ENCODE data around the gene GPS2.

The GPS2 gene

GRCh38 chr17:7328840-7329373 lies 13.7 kb upstream of the GPS2 start, which contains the start of gene NEURL4:
Gene NEURL4 (minus strand): TSS chr17:7329335. CDS start chr17:7329312, 23 bp downstream.
- CTCF ChIA-PET, result interaction anchor here (1.0 to 1.3 kb wide), 4 partner anchors 8 to 151 kb away, joined by 3 to 5 read pairs (median 3); no protein-coding TSS in a partner anchor
- no peak for TF ChIP-seq HDGF (IDR thresholded peaks at IDR 0.05; ENCODE audit: borderline replicate concordance)
- no peak for TF ChIP-seq ZNF384 (IDR thresholded peaks at IDR 0.05)
- no peak for TF ChIP-seq CTBP1 (IDR thresholded peaks at IDR 0.05; ENCODE audit: borderline replicate concordance)
- TF ChIP-seq ELF4 (IDR thresholded peaks at IDR 0.05), result no peak
- TF ChIP-seq, protein P1, sequence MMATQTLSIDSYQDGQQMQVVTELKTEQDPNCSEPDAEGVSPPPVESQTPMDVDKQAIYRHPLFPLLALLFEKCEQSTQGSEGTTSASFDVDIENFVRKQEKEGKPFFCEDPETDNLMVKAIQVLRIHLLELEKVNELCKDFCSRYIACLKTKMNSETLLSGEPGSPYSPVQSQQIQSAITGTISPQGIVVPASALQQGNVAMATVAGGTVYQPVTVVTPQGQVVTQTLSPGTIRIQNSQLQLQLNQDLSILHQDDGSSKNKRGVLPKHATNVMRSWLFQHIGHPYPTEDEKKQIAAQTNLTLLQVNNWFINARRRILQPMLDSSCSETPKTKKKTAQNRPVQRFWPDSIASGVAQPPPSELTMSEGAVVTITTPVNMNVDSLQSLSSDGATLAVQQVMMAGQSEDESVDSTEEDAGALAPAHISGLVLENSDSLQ (IDR thresholded peaks at IDR 0.05), result no peak
- no peak for TF ChIP-seq ARNT (IDR thresholded peaks at IDR 0.05)
- no peak for TF ChIP-seq NFRKB (IDR thresholded peaks at IDR 0.05)
- TF ChIP-seq LEF1 (IDR thresholded peaks at IDR 0.05; ENCODE audit: borderline replicate concordance), result no peak
- TF ChIP-seq FOXK2 (IDR thresholded peaks at IDR 0.05), result no peak
- no peak for TF ChIP-seq SUZ12 (IDR thresholded peaks at IDR 0.05)
- no peak for TF ChIP-seq TARDBP (IDR thresholded peaks at IDR 0.05)
- TF ChIP-seq BHLHE40 (IDR thresholded peaks at IDR 0.05; ENCODE audit: borderline replicate concordance), result no peak
- TF ChIP-seq L3MBTL2 (conservative IDR thresholded peaks at IDR 0.05), result no peak
- no peak for TF ChIP-seq FOXA1 (IDR thresholded peaks at IDR 0.05)
- no peak for TF ChIP-seq FOXM1 (IDR thresholded peaks at IDR 0.05; ENCODE audit: borderline replicate concordance)
- no peak for TF ChIP-seq SP1 (IDR thresholded peaks at IDR 0.05)
- POLR2A ChIA-PET, result interaction anchor here (0.6 to 5.1 kb wide), 30 partner anchors 8 to 360 kb away, joined by 3 to 56 read pairs (median 6); partner anchors contain the start of genes ACADVL, DLG4, DVL2 and GABARAP
- no peak for DNase-seq (ENCODE audit: extremely low spot score)

DNA sequence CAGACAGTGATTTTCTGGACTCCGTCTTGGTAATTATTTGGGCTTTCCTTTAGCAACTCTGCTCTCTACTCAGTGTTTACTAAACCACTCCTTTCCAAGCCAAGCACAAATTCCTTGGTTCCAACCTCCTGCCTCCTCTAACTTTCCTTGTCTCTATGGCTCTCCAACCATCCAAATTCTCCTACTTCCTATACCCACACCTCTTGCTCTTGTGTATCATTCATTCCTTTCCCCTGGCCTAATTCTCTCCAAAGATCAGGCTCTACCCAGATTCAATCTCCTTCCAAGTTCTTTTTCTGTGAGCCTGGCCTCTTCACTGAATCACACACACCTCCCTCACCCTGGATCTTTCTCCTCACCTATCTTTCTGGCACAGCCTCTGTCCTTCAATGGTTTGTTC lies 12.8 kb upstream of the GPS2 start:
- no peak for DNase-seq (ENCODE audit: extremely low spot score)
- TF ChIP-seq CTBP1 (IDR thresholded peaks at IDR 0.05; ENCODE audit: borderline replicate concordance), result no peak
- no peak for TF ChIP-seq ZNF384 (IDR thresholded peaks at IDR 0.05)
- no peak for TF ChIP-seq FOXA1 (IDR thresholded peaks at IDR 0.05)
- no peak for TF ChIP-seq HDGF (IDR thresholded peaks at IDR 0.05; ENCODE audit: borderline replicate concordance)
- TF ChIP-seq FOXK2 (IDR thresholded peaks at IDR 0.05), result no peak
- TF ChIP-seq BHLHE40 (IDR thresholded peaks at IDR 0.05; ENCODE audit: borderline replicate concordance), result no peak
- no peak for TF ChIP-seq LEF1 (IDR thresholded peaks at IDR 0.05; ENCODE audit: borderline replicate concordance)
- no peak for TF ChIP-seq NFRKB (IDR thresholded peaks at IDR 0.05)
- TF ChIP-seq ELF4 (IDR thresholded peaks at IDR 0.05), result no peak
- ChIA-PET POLR2A (interaction anchor here (2.8 to 5.1 kb wide), 2 partner anchors 12 to 17 kb away, joined by 17 to 56 read pairs; partner anchors contain the start of gene GPS2), CTCF (no interaction called here)

DNA sequence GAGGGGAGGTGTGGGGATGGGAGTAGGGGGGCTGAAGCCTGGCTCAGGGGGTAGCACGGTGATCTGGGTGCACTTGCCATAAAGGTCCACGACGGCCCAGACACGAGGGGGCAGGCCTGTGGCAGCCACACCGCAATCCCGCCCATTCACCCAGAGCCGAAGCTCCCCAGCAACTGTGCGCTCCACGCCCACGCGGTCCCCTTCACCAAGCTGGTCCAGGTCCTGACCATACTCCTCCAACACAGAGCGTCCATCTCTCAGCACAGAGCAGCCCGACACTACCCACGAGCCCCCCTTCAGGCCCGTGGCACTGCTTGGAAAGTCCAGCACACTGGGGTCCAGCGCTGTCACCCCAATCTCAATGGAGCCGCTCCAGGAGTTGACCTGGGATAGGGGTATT lies 12.3 kb upstream of the GPS2 start:
- POLR2A ChIA-PET, result interaction anchor here (5.1 kb wide), 1 partner anchor 12 kb away, joined by 56 read pairs; the partner anchor contains the start of gene GPS2
- TF ChIP-seq FOXA1 (IDR thresholded peaks at IDR 0.05) (no peak), ELF4 (IDR thresholded peaks at IDR 0.05) (no peak), FOXM1 (IDR thresholded peaks at IDR 0.05; ENCODE audit: borderline replicate concordance) (no peak), CTBP1 (IDR thresholded peaks at IDR 0.05; ENCODE audit: borderline replicate concordance) (no peak), SUZ12 (IDR thresholded peaks at IDR 0.05) (no peak), HDGF (IDR thresholded peaks at IDR 0.05; ENCODE audit: borderline replicate concordance) (no peak), LEF1 (IDR thresholded peaks at IDR 0.05; ENCODE audit: borderline replicate concordance) (no peak), ARNT (IDR thresholded peaks at IDR 0.05) (no peak), L3MBTL2 (conservative IDR thresholded peaks at IDR 0.05) (no peak), ZNF384 (IDR thresholded peaks at IDR 0.05) (no peak), BHLHE40 (IDR thresholded peaks at IDR 0.05; ENCODE audit: borderline replicate concordance) (no peak), NFRKB (IDR thresholded peaks at IDR 0.05) (no peak), TARDBP (IDR thresholded peaks at IDR 0.05) (no peak), SP1 (IDR thresholded peaks at IDR 0.05) (no peak), FOXK2 (IDR thresholded peaks at IDR 0.05) (no peak)
- TF ChIP-seq, protein P1 (IDR thresholded peaks at IDR 0.05), result no peak
- no peak for DNase-seq (ENCODE audit: extremely low spot score)
- CTCF ChIA-PET, result no interaction called here

DNA sequence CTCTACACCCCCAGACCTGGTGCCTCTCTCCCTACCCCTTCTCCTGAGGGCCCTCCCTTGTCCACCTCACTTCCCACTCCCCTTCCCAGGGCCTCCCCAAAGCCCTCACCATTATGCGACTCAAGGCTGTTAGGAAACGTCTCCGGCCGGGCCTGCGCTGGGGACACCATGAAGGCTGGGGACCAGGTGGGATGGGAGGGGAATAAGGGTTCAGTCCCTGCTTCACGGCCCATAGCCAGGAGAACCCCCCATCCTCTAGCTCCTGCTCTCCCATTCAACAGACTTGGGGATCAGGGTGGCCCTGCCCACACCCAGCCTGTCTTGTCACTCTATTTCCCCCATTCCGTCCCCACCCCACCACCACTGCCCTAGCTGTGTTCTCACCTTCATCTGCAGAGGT lies 11.9 kb upstream of the GPS2 start:
- ChIA-PET POLR2A (interaction anchor here (5.1 kb wide), 1 partner anchor 11 kb away, joined by 56 read pairs; the partner anchor contains the start of gene GPS2), CTCF (no interaction called here)
- no peak for DNase-seq (ENCODE audit: extremely low spot score)
- TF ChIP-seq CTBP1 (IDR thresholded peaks at IDR 0.05; ENCODE audit: borderline replicate concordance) (no peak), FOXK2 (IDR thresholded peaks at IDR 0.05) (no peak), NFRKB (IDR thresholded peaks at IDR 0.05) (no peak), L3MBTL2 (conservative IDR thresholded peaks at IDR 0.05) (no peak), FOXA1 (IDR thresholded peaks at IDR 0.05) (no peak), HDGF (IDR thresholded peaks at IDR 0.05; ENCODE audit: borderline replicate concordance) (no peak), ZNF384 (IDR thresholded peaks at IDR 0.05) (no peak), TARDBP (IDR thresholded peaks at IDR 0.05) (no peak), FOXM1 (IDR thresholded peaks at IDR 0.05; ENCODE audit: borderline replicate concordance) (no peak)

DNA sequence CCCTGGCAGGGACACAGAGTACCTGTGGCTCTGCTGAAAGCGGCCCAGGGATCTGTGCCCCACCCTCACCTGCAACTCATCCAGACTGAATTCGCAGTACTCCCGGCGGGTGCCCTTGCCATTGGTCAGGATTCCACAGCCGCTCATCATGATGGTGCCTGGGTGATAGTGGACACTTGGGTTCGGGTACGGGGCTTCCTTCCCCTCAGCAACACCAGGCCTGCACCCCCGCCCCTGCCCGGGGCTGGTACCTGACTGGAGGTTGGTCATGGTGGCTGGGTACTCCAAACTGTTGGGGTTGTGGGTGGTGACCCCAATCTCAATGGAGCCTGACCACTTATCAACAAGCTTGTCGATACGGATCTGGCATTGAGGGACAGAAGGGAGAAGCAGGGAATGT lies 11.0 kb upstream of the GPS2 start:
- POLR2A ChIA-PET, result interaction anchor here (5.1 kb wide), 1 partner anchor 11 kb away, joined by 56 read pairs; the partner anchor contains the start of gene GPS2
- TF ChIP-seq SUZ12 (IDR thresholded peaks at IDR 0.05), result no peak
- no peak for TF ChIP-seq L3MBTL2 (conservative IDR thresholded peaks at IDR 0.05)
- no peak for TF ChIP-seq ZNF384 (IDR thresholded peaks at IDR 0.05)
- TF ChIP-seq, protein P1 (IDR thresholded peaks at IDR 0.05), result no peak
- TF ChIP-seq BHLHE40 (IDR thresholded peaks at IDR 0.05; ENCODE audit: borderline replicate concordance), result no peak
- TF ChIP-seq SP1 (IDR thresholded peaks at IDR 0.05), result no peak
- no peak for TF ChIP-seq ARNT (IDR thresholded peaks at IDR 0.05)
- TF ChIP-seq LEF1 (IDR thresholded peaks at IDR 0.05; ENCODE audit: borderline replicate concordance), result no peak
- TF ChIP-seq NFRKB (IDR thresholded peaks at IDR 0.05), result no peak
- no peak for TF ChIP-seq FOXA1 (IDR thresholded peaks at IDR 0.05)
- TF ChIP-seq TARDBP (IDR thresholded peaks at IDR 0.05), result no peak
- no peak for TF ChIP-seq HDGF (IDR thresholded peaks at IDR 0.05; ENCODE audit: borderline replicate concordance)
- TF ChIP-seq FOXK2 (IDR thresholded peaks at IDR 0.05), result no peak
- no peak for TF ChIP-seq CTBP1 (IDR thresholded peaks at IDR 0.05; ENCODE audit: borderline replicate concordance)
- TF ChIP-seq FOXM1 (IDR thresholded peaks at IDR 0.05; ENCODE audit: borderline replicate concordance), result no peak
- no peak for TF ChIP-seq ELF4 (IDR thresholded peaks at IDR 0.05)
- CTCF ChIA-PET, result no interaction called here
- no peak for DNase-seq (ENCODE audit: extremely low spot score)
